Fibroblast of villous mesenchyme (primary cell): Measurements from ENCODE around the gene OTOP2. TPM values are rescaled to one million over a fixed set of nuclear protein-coding genes. Genes with fewer than 3 reads are reported as not detected.

Experiments used
- DNase-seq: peaks from one replicate; pipeline ENCODE4 v3.0.0-alpha.2; 2010; ENCODE audit warnings: low read depth
- H3K4me3 ChIP-seq: 2 replicates; pipeline ENCODE4 v1.5.1; 2011; ENCODE audit warnings: low read depth, mild to moderate bottlenecking, low read length
- CTCF ChIP-seq: IDR thresholded peaks from 2 replicates; pipeline ENCODE4 v1.5.1; 2012; ENCODE audit warnings: low read depth, mild to moderate bottlenecking, low read length; ENCODE audit not compliant: insufficient read depth
- total RNA-seq: library from RNA; depleted of rRNA; stranded (reverse); fragments of >200 nt; gene quantifications from 2 replicates; pipeline ENCODE4 v1.2.3, GENCODE V29; 2012

OTOP2 gene
- total RNA-seq, 1 donor, result not detected

GRCh38 chr17:74892013-74892841 lies 31.8 kb upstream of the OTOP2 start:
- H3K4me3 ChIP-seq, result no peak overlapping the region
- no peak for DNase-seq
- no peak for TF ChIP-seq CTCF

- H3K4me3 ChIP-seq, result no peak within 1 kb of the TSS
- TF ChIP-seq CTCF, result no peak
- DNase-seq, result no peak
Observed at GRCh38 chr17:74892974-74893911, 30.8 kb upstream of the OTOP2 start, which contains the start of gene FADS6. FADS6 (minus strand) TSS chr17:74893633; CDS start chr17:74893595, 38 bp downstream.

- DNase-seq, result no peak
- H3K4me3 ChIP-seq, result no peak overlapping the region
- no peak for TF ChIP-seq CTCF
Observed at GRCh38 chr17:74893936-74894671, 30.0 kb upstream of the OTOP2 start.

- no peak overlapping the region for H3K4me3 ChIP-seq
- DNase-seq, result no peak
- TF ChIP-seq CTCF, result no peak
Observed at GRCh38 chr17:74898376-74898946, 25.6 kb upstream of the OTOP2 start.

- no peak for TF ChIP-seq CTCF
- DNase-seq, result no peak
- no peak overlapping the region for H3K4me3 ChIP-seq
Observed at GRCh38 chr17:74900208-74900607, 23.9 kb upstream of the OTOP2 start.

- TF ChIP-seq CTCF, result no peak
- no peak for DNase-seq
- H3K4me3 ChIP-seq, result no peak overlapping the region
Observed at GRCh38 chr17:74901353-74902135, 22.5 kb upstream of the OTOP2 start.
